HG03025 (cell line): ENCODE results near the gene TAF11L14.

Source experiments
- ATAC-seq: cut with Tn5 transposase; IDR thresholded peaks from one replicate; pipeline ENCODE4 v1.9.1; 2021; ENCODE audit warnings: mild to moderate bottlenecking, moderate library complexity; ENCODE audit not compliant: unreplicated experiment, low FRiP score

The TAF11L14 gene

DNA sequence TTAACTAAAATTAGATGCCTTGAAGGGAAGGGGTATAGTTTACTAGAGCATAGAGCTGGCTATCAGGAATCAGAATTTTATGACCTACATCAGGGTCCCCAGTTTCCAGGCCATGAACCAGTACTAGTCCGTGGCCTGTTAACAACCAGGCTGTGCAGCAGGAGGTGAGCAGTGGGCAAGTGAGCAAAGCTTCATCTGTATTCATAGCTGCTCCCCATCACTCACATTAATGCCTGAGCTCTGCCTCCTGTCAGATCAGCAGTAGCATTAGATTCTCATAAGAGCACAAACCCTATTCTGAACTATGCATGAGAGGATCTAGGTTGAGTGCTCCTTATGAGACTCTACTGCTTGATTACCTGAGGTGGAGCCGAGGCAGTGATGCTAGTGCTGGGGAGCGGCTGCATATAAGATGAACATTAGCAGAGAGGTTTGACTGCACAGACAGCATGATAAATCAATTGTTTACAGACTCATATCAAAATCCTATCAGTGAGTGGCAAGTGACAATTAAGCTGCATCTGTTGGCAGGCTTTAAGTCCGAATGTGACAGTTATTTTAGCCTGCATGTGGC, 44.6 kb downstream of the TAF11L14 start:
- no peak for ATAC-seq

- ATAC-seq = no peak
Measured at GRCh38 chr5:17679597-17680203, 45.4 kb downstream of the TAF11L14 start.

DNA sequence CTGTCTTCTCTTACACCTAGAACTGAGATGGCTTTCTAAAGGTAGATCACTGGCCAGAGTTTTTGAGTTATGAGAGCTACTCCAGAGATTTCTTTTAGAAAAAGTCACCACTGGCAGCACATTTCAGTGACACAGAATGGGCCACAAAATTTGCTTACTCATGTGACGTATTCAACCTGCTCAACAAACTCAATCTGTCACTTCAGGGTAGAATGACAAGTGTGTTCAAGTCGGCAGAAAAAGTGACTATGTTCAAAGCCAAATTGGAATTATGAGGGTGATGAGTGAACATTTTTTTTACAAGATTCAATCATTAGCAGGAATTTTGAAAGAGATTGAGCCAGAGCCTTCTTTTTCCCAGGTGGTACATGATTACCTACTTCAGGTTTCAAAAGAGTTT, 46.5 kb downstream of the TAF11L14 start:
- no peak for ATAC-seq
